Endothelial cell of hepatic sinusoid (primary cell): ENCODE data around the gene RBM20.

Experiments
- in situ Hi-C: cut with HindIII; loops from 2 replicates; pipeline ENCODE4 v1.10.0; 2017; ENCODE audit warnings: low sequenced_read_pairs

The RBM20 gene

GRCh38 chr10:110842326-110842904 lies 198.3 kb downstream of the RBM20 start:
- in situ Hi-C loops = no loop called here

- in situ Hi-C loops = no loop called here
These were observed 198.9 kb downstream of the RBM20 start for GRCh38 chr10:110843031-110843430.

- in situ Hi-C loops = no loop called here
These were observed 199.9 kb downstream of the RBM20 start for GRCh38 chr10:110843796-110844616.

GRCh38 chr10:110844617-110844881 lies 200.4 kb downstream of the RBM20 start:
- in situ Hi-C loops = no loop called here

- in situ Hi-C loops = no loop called here
These were observed 201.1 kb downstream of the RBM20 start for GRCh38 chr10:110845192-110845755.

- in situ Hi-C loops = no loop called here
These were observed 201.9 kb downstream of the RBM20 start for GRCh38 chr10:110845756-110846620.

- in situ Hi-C loops = no loop called here
These were observed 203.2 kb downstream of the RBM20 start for GRCh38 chr10:110847374-110847773.

- in situ Hi-C loops = no loop called here
These were observed 204.0 kb downstream of the RBM20 start for GRCh38 chr10:110848106-110848505.

GRCh38 chr10:110850099-110850498 lies 206.0 kb downstream of the RBM20 start:
- in situ Hi-C loops = no loop called here

GRCh38 chr10:110851020-110851612 lies 207.0 kb downstream of the RBM20 start:
- in situ Hi-C loops = no loop called here

GRCh38 chr10:110852255-110852896 lies 208.2 kb downstream of the RBM20 start:
- in situ Hi-C loops = no loop called here

- in situ Hi-C loops = no loop called here
These were observed 208.8 kb downstream of the RBM20 start for GRCh38 chr10:110852947-110853346.

GRCh38 chr10:110853921-110854605 lies 209.9 kb downstream of the RBM20 start:
- in situ Hi-C loops = no loop called here

GRCh38 chr10:110857265-110858171 lies 213.4 kb downstream of the RBM20 start:
- in situ Hi-C loops = loop anchor here (5.0 kb wide), 1 partner anchor 80 kb away; no protein-coding TSS in a partner anchor

GRCh38 chr10:110858297-110858934 lies 214.3 kb downstream of the RBM20 start:
- in situ Hi-C loops = loop anchor here (5.0 kb wide), 1 partner anchor 81 kb away; no protein-coding TSS in a partner anchor

GRCh38 chr10:110859206-110859972 lies 215.3 kb downstream of the RBM20 start:
- in situ Hi-C loops = loop anchor here (5.0 kb wide), 1 partner anchor 82 kb away; no protein-coding TSS in a partner anchor

- in situ Hi-C loops = loop anchor here (5.0 kb wide), 1 partner anchor 83 kb away; no protein-coding TSS in a partner anchor
These were observed 215.8 kb downstream of the RBM20 start for GRCh38 chr10:110859973-110860376.
